GM19324 (cell line): Measurements from ENCODE around the gene PLA2G2C.

Experiments
- ATAC-seq: cut with Tn5 transposase; IDR thresholded peaks from one replicate; pipeline ENCODE4 v1.9.1; 2021; ENCODE audit warnings: mild to moderate bottlenecking, moderate library complexity; ENCODE audit not compliant: unreplicated experiment, low FRiP score

PLA2G2C gene

DNA sequence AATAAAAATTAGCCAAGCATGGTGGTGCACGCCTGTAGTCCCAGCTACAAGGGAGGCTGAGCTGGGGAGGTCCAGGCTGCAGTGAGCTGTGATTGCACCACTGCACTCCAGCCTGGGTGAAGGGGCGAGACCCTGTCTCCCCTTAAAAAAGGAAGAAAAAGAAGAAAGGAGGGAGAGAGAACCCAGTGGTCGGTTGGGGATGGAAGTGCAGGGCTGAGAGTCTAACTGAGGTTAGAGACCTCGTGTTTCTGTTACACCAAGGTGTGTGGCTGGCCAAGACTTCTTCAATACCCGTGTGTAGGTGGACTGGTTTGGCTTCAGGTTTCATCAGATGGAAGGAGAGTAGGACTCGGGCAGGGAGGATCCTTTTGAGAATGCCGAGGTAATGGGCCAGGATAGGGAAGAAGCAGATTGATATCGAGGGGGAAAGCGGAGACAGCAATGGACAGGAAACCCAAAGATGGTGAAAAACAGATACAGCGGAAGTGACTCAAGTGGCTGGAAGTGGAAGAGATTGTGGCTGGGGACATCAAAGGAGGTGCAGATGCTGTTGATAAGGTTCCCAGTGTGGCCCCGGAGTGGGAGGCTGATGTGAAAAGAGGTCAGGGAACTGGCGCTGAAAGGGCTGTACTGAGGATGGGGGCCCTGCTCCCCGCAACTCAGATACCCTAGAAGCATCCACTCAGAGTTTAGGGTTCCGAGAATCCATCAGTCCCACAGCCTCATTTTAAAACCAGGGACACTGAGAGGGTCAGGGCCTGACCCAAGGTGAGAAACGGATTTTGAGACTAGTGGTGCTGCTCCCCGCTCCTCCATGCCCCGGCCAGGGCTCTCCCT is 1.1 kb downstream of the PLA2G2C start:
- ATAC-seq, result no peak

DNA sequence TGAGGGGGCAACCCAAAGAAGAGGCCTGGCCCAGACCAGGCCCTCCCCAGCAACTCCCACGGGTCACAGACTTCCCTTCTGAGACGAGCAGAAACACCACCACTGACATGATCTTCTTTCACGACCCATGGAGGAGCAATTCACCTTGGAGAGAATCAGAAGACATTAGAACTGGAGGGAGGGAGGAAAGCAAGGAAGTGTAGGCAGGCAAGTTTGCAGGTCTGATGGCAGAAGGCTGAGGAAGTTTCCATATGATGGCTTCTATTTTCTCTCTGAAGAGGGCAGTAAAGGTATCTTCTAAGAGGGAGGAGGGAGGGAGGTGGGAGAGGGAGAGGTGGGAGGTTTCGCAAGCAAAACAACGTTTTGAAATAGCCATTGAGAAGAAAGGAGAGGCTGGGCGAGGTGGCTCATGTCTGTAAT is 1.8 kb downstream of the PLA2G2C start:
- ATAC-seq, result no peak

DNA sequence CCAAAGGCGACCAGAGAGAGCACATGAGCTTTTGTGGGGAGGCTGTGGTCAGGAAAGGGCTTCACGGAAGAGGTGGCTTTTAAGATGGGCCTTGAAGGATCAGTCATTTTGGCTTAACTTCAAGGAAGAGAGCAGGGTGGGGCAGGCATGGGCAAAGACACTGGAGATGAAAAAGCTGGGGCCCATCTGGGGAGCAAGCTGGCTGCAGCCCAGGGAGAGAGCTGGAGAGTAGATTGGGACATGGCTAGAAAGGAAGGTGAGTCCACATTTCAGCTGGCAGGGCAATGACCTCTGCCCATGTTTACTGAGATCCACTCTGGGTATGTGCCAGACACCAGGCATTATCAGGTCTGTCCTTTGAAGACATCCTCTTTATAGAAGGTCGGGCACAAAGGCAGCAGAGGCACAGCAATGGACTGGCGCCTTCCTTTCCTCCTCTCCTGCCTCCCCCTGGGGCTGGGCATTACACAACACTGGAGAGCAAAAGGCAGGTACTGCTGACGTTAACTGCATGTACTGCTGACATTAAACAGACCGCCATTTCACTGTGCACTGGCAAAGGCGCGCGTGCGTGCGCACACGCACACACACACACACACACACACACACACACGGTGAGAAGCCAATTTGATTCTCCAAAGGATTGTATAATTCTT is 2.6 kb downstream of the PLA2G2C start:
- no peak for ATAC-seq

DNA sequence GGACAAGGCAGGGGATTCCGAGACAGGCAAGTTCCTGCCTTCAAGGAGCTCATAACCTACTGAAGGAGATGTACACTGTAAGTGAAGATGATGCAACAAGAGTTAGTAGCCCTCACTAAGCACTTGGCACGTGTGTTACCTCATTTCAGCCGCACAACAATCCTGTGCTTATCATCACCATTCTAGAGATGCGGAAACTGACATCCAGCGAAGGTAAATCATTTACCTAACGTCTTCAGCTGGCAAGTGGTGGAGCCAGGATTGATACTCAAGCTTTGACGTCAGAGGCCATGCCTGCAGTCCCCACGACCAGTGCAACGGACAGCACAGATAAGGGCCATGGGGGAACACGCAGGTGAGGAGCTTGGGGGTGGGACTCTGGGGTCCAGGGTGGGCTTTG is 3.3 kb downstream of the PLA2G2C start:
- no peak for ATAC-seq

DNA sequence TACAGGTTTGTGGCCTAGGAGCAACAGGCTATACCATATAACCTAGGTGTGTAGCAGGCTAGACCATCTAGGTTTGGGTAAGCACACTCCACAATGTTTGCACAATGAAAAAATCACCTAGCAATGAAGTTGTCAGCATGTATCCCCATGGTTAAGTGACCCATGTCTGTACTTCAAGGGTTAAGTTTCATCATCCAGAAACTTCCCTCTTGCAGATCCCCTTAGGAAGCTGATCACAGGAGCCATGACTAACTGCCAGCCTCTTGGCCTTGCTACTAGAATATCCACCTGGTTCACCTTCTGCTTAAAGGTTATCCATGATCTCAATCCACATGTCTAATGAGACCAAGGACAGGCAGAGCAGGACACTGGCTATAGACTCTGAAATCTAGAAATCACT is 3.9 kb downstream of the PLA2G2C start:
- ATAC-seq, result no peak

DNA sequence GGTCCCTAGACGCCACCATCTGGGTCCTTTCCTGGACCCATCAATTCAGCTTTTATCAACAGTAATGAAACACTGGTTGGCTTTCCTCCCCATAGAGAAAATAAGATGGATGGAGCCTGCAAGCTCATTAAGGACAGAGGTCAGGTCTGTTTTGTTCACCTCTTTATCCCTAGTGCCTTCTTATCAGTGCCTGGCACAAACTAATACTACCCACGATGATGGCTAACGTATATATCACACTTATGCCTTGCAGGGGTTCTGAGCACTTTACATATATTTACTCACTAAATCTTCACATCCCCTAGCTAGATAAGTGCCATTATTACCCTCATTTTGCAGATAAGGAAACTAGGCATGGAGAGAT is 5.5 kb downstream of the PLA2G2C start:
- no peak for ATAC-seq

DNA sequence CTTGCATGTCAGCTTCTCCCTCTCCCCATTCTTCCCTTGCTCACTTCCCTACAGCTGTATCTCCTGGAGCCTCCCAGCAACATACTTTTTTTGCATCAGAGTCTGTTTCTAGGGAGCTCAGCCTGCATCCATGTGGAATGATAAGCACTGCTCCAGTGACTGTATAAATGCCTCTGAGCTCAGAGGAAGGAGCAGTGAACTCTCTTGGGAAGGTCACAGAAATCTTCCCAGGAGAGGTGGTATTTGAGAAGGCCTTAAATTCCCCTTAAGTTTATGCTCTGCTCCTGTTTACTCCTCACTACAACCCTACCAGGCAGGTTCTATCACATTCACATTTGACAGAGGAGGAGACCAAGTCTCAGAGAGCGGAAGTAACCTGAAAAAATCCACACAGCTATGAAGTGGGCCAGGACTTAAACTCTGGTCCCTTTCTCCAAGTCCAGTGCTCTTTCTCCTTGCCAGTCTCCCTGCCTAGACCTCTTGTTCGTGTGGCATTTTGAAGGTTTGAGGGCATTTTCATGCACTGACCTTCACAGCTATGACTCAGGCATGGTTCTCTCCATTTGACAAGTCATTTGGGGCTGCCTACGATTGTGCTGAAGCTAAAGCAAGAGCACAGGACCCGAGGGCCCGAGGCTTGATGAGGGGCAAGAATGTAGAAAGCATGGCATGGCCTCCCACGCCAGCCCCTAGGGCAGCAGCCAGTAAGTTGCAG is 6.0 kb downstream of the PLA2G2C start:
- ATAC-seq, result no peak

DNA sequence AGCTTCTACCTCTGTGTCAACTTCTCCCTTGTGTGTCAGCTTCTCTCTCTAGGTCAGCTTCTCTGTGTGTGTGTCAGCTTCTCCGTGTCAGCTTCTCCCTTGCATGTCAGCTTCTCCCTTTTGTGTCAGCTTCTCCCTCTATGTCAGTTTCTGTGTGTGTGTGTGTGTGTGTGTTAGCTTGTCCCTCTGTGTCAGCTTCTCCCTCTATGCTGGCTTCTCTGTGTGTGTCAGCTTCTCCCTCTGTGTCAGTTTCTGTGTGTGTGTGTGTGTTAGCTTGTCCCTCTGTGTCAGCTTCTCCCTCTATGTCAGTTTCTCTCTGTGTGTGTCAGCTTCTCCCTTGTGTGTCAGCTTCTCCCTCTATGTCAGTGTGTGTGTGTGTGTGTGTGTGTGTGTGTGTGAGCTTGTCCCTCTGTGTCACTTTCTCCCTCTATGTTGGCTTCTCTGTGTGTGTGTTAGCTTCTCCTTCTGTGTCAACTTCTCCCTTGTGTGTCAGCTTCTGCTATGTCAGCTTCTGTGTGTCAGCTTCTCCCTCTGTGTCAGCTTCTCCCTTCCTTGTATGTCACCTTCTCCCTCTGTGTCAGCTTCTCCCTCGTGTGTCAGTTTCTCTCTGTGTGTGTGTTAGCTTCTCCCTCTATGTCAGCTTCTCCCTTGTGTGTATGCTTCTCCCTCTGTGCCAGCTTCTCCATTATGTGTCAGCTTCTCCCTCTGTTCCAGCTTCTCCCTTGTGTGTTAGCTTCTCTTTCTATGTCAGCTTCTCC is 6.8 kb downstream of the PLA2G2C start:
- no peak for ATAC-seq

DNA sequence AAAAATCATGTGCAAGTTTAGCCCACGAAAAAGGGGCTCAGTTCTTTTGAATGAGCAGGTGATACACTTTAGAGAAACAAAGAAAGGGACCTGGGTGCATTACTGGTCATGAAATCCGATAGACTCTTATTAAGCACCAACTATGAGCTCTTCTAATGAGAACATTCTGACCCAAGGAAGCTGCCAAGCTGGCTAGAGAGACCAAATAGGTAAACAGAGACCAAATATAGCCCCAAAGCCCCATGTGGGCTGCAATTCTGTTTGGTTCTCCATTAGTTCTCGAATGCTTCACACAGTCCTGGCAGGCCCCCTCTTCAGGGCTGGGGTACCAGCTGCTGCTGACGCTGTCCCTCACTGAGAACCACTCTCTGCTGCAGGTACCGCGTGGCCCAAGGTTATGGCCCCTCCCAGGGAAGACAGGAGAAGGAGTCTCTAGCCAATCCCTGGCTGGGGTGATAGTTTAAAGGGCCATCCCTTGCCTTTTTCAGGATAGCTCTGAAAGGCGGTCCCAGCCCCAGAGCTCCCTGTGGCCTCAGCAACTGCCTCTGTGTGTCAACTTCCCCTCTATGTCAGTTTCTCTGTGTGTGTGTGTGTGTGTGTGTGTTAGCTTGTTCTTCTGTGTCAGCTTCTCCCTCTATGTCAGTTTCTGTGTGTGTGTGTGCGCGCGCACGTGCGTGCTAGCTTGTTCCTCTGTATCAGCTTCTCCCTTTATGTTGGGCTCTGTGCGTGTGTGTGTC is 7.5 kb downstream of the PLA2G2C start:
- ATAC-seq, result no peak

DNA sequence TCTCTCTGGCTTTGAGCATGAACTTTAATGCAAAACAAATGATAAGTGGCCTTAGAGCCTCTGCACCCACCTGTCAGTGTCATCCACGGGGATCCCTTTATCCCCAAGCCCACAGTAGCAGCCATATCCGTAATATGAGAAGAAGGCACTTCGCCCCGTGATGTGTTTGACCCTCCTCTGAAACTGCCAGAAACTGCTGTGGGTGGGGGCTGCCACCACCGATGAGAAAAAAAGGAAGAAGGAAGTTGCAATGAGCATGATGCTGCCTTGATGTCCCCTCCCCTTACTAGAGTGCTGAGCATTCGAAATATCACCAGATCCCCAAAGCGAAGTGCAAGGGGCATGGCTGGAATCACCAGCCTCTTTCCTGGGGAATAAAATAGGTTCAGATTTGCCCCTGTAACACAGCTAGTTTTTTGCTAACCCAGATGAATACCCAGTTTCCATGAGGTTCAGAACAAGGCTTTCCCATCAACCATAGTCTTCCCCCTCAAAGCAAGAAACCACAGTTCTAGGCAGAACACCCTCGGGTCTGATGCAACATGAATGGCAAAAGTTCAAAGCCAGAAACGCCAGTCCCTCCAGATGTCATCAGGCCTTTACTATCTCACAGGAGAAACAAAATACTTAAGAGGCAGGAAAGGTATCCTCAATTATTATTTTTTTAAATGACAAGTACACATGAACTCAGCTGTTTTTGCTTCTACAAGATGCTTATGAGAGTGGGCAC is 11.2 kb downstream of the PLA2G2C start:
- ATAC-seq, result no peak

DNA sequence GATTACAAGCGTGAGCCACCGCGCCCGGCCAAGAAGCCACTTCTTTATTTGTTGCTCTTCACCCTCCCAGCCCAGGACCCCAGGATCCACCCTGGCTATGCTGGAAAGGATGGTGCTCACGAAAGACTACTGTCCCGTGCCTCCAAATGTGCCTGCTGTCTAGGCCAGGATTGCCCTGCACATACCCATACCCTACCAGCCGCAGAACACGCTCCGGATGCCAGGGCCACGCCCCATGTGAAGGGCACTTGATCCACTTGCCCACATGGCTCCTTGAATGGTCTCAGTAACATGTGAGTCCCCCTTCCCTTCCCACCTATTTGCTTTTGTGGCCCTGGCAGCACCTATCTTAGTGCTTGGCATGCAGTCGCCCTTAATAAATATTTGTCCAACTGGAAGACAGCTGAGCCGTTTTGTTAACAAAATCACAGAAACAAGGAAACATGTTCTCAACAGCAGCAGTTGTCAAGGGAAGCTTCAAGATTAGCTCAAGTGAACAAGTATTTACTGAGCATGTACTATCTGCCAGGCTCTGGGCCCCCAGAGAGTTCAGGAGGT is 14.2 kb downstream of the PLA2G2C start:
- no peak for ATAC-seq

DNA sequence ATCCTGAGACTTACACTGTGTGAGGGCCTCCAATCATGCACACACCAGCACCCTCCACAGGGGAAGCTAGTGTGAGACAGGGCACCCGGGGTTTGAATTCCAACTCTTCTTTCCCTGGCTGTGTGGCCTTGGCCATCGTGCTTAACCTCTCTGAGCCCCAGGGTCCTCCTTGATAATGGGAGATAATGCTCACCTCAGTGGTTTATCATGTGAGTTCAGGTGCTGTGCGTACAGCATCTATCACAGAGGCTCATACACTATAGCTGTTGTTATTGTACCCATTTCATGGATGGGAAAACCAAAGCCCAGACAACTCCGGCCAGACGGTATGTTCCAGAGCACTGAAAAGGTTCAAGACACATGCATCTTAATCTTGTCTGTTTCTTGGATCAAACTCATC is 16.4 kb downstream of the PLA2G2C start:
- ATAC-seq, result no peak

DNA sequence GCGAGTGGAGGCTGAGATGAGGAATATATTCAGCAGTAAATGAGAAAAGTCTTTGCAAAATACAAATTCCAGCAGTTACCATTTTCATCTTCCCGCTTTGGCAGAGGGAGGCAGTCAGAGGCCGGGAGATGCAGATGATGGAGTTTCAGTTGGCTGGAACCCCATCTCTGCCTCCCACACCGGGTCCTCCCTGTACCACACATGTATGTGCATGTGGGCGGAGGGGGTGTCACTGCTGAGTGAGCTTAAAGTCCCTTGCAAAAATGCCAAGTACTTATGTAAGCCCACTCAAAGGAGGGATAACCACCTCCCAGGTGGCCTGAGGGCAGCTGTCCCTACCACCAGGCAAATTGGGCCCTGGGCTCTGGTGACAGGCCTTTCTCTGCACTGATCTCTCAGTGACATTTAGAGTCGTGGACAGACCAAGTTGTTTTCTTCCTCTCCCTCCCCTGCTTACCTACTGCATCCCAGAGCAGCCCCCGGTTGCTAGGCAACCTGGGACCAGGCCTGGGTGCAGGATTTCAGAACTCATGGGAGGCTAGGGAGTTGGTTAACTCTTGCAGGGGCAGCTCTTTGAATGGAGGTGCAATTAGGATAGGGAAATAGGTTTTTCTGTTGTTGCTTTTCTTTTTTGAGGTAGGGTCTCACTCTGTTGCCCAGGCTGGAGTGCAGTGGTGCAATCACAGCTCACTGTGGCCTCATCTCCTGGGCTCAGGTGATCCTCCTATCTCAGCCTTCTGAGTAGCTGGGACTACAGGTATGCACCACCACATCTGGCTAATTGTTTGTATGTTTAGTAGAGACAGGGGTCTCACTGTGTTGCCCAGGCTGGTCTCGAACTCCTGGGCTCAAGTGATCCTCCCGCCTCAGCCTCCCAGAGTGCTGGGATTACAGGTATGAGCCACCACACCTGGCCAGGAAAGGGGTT is 17.5 kb downstream of the PLA2G2C start:
- ATAC-seq, result no peak

DNA sequence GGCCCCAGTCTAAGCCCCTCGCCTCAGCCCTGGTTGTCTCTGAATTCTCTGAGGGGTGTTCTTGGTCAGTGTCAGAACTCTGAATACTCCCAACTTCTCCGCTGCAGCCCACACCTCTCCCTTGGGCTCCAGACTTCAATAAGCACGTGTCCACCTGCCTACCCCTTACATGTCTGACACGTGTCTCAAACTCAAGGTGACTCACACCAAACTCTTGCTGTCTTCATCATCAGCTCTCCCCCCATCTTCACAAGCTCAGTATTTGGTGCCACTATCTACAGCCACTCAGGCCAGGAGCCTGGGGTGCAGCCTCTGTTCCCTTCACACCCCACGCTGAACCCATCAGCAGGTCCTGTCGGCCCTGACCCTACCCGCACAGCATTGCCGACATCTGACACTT is 19.2 kb downstream of the PLA2G2C start:
- no peak for ATAC-seq

DNA sequence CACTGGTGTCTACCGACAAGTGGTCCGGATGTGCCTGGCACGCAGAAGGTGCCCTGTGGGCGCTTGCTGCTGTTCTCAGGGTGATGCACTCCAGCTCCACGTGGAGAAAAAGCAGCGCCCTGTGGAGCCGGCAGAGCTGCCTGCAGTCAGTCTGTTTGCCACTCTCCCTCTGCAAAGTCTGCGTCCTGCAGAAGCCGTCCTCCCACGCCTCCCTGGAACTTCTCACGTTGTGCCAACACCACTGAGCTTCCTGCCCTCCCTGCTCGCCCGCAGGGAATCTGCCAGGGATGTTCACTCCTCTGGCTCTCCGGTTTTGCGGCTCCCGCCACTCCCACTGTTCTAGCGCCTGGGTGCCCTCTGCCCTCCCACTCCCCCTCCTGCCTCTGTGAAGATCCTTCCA is 20.3 kb downstream of the PLA2G2C start:
- ATAC-seq, result no peak

DNA sequence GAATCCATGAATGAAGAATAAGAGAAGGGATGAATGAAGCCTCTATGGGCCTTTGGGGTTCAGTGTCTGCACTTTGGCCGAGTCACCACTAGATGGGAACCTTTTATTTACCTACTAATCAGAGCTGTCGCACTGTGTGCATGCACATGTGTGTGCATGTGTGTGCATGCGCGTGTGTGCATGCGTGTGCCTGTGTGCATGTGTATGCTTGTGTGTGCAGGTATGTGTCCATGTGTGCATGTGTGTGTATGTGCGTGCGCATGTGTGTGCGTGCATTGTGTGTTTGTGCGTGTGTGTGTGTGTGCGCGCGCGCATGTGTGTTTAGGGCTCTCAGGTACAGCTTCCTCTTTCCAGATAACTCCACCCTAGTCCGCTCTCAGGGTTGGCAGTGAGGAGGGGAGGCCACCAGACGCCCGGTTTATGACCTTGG is 20.8 kb downstream of the PLA2G2C start:
- no peak for ATAC-seq

DNA sequence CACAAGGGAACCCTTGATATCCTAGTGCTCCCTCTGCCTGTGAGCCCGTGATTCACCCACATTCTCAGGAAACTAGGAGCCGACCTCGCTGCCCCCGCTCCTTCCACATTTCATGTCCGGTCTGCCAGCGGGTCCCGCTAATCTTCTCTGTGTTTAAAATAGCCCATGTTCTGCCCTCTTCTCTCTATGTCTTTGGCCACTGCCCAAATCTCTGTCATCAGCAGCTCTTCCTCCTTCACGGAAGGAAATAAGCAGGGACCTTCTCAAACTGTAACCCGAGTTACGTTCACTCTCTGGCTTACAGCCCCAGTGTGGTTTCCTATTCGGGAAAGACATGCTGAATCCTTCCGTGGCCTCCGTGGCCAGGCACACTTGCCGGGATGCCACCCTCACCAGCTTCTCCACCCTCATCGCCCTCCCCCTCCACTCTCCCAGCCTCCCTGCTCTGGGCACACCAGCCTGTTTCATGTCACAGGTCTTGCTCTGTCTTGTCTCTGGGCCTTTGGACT is 21.6 kb downstream of the PLA2G2C start:
- ATAC-seq, result no peak

DNA sequence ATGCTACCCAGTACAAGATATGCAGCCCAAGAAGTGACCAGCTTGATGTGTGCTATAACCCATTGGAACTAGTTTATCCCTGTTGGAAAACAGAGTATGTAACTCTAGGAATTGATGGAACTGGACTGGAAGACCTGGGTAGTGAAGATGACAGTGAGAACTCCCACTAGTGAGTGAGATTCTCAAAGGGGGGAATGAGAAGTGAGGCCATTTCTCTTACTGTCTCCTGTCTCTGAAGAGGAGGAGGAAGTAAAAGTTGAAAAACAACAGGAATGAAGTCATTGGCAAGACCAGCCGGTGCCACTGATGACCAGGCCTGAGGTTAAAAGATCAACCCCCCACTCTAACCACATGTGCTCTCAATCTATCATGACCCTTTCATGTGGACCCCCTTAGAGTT is 26.3 kb downstream of the PLA2G2C start:
- no peak for ATAC-seq
